Smooth muscle cell (in vitro differentiated cells): ENCODE measurements around the gene STX8. TPM values are rescaled to one million over a fixed set of nuclear protein-coding genes. Genes with fewer than 3 reads are reported as not detected.

Experiments used
- DNase-seq: peaks from one replicate; lab custom pipeline; 2025; ENCODE audit not compliant: unreplicated experiment; lab: John Stamatoyannopoulos, UW
- H2AFZ ChIP-seq: fragments of 200-600 bp; sonication (generic); 2 replicates; pipeline ENCODE4 v1.6.0; 2016; ENCODE audit warnings: antibody characterized with exemption, low read depth, mild to moderate bottlenecking
- H3F3A ChIP-seq: fragments of 200-600 bp; sonication (generic); 2 replicates; pipeline ENCODE4 v1.6.0; 2017; ENCODE audit warnings: antibody characterized with exemption, low read depth
- H3K27ac ChIP-seq: fragments of 200-600 bp; sonication (generic); 2 replicates; pipeline ENCODE4 v1.5.1; 2016; ENCODE audit warnings: low read depth, mild to moderate bottlenecking
- H3K27me3 ChIP-seq: fragments of 200-600 bp; sonication (generic); 2 replicates; pipeline ENCODE4 v1.6.1; 2016; ENCODE audit warnings: low read depth, mild to moderate bottlenecking
- H3K36me3 ChIP-seq: fragments of 200-600 bp; sonication (generic); 2 replicates; pipeline ENCODE4 v1.5.1; 2016; ENCODE audit warnings: low read depth
- H3K4me1 ChIP-seq: fragments of 200-600 bp; sonication (generic); 2 replicates; pipeline ENCODE4 v1.5.1; 2016; ENCODE audit warnings: low read depth
- H3K4me2 ChIP-seq: fragments of 200-600 bp; sonication (generic); 2 replicates; pipeline ENCODE4 v1.6.0; 2016; ENCODE audit warnings: mild to moderate bottlenecking
- H3K4me3 ChIP-seq: fragments of 200-600 bp; sonication (generic); 2 replicates; pipeline ENCODE4 v1.5.1; 2016; ENCODE audit warnings: mild to moderate bottlenecking
- H3K79me2 ChIP-seq: fragments of 200-600 bp; sonication (generic); 2 replicates; pipeline ENCODE4 v1.6.0; 2016; ENCODE audit warnings: low read depth, mild to moderate bottlenecking
- H3K9ac ChIP-seq: fragments of 200-600 bp; sonication (generic); 2 replicates; pipeline ENCODE4 v1.6.0; 2016; ENCODE audit warnings: low read depth
- H3K9me3 ChIP-seq: fragments of 200-600 bp; sonication (generic); replicated peaks from 2 replicates; pipeline ENCODE4 v1.5.1; 2016; ENCODE audit warnings: low read depth
- H4K20me1 ChIP-seq: fragments of 200-600 bp; sonication (generic); 2 replicates; pipeline ENCODE4 v1.6.0; 2016; ENCODE audit warnings: low read depth
- WGBS: methylation state at CpG from one replicate; pipeline ENCODE4 v1.1.7; 2016; ENCODE audit warnings: low lambda C conversion rate; 5-methylcytosine and 5-hydroxymethylcytosine counted together
- polyA plus RNA-seq: library from polyadenylated mRNA; unstranded; fragments of >200 nt; fragmentation: Nextera tagmentation; extraction: Ambion mirVana; gene quantifications from 2 replicates; pipeline ENCODE4 v1.2.1, GENCODE V29; 2016
- total RNA-seq: library from RNA; depleted of rRNA; stranded (reverse); fragments of >200 nt; gene quantifications from 2 replicates; pipeline ENCODE4 v1.2.3, GENCODE V29; 2014
- TF ChIP-seq, protein P1 (sequence below): fragments of 200-600 bp; sonication (generic); IDR thresholded peaks from 2 replicates; pipeline ENCODE4 v1.5.1; 2017; ENCODE audit warnings: borderline replicate concordance, mild to moderate bottlenecking, antibody characterized with exemption; ENCODE audit not compliant: insufficient read depth, poor library complexity, severe bottlenecking

The STX8 gene
- total and polyA plus RNA-seq, 2 experiments from 2014 or later: 63.8 to 88.5 TPM

DNA sequence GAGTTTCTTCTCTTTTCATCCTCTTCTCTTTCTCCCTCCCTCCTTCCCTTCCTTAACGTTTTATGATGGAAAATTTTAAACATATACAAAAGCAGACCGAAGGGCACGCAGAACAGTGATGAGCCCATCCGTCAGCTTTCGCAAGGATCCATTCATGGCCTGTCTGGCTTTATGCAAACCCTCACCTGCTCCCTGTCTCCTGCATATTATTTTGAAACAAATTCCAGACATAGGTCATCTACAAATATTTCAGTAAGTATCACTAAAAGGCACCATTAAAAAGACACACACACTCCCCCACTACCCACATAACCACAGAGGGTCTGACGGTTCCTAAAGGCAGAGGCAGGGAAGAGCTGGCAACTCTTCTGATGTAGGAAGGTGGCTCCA is 319.3 kb downstream of the STX8 start:
- Histone ChIP-seq H3K36me3 (no peaks in the 10 kb centered on the region), H3K4me2 (no peak overlapping the region), H3K4me3 (no peak overlapping the region), H4K20me1 (no peaks in the 10 kb centered on the region), H3K9me3 (no peaks in the 10 kb centered on the region), H3K27me3 (no peaks in the 10 kb centered on the region), H3K79me2 (no peaks in the 10 kb centered on the region), H3F3A (no peaks in the 10 kb centered on the region), H3K9ac (no peak overlapping the region), H3K27ac (no peak overlapping the region), H2AFZ (no peak overlapping the region), H3K4me1 (no peaks in the 10 kb centered on the region)
- whole genome bisulfite sequencing: 87% methylated on average over 6 of the region's 6 CpGs
- TF ChIP-seq, protein P1, sequence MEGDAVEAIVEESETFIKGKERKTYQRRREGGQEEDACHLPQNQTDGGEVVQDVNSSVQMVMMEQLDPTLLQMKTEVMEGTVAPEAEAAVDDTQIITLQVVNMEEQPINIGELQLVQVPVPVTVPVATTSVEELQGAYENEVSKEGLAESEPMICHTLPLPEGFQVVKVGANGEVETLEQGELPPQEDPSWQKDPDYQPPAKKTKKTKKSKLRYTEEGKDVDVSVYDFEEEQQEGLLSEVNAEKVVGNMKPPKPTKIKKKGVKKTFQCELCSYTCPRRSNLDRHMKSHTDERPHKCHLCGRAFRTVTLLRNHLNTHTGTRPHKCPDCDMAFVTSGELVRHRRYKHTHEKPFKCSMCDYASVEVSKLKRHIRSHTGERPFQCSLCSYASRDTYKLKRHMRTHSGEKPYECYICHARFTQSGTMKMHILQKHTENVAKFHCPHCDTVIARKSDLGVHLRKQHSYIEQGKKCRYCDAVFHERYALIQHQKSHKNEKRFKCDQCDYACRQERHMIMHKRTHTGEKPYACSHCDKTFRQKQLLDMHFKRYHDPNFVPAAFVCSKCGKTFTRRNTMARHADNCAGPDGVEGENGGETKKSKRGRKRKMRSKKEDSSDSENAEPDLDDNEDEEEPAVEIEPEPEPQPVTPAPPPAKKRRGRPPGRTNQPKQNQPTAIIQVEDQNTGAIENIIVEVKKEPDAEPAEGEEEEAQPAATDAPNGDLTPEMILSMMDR: no peak
- no peak for DNase-seq

DNA sequence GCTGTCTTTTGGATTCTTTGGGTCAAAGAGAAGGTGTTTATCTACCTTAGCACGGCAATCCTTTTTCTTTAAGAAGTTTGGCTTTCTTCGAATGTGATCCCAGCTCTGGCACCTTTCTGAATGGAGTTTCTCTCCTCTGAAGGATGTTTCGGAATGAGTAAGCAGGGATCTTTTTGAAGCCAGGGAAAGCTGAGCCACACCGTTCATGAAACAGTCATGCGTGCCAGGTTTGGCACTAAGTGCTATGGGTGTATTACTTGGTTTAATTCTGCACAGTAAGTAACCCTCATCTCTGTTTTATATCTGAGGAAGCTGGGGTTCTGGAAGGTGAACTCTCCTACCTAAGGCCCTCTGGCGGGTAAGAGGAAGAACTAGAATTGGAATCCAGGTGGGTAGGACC is 319.8 kb downstream of the STX8 start:
- H3K79me2 ChIP-seq: no peaks in the 10 kb centered on the region
- no peaks in the 10 kb centered on the region for H3K4me1 ChIP-seq
- no peak for DNase-seq
- H3K9me3 ChIP-seq: no peaks in the 10 kb centered on the region
- 89% methylated on average over 6 of the region's 6 CpGs for WGBS
- no peak overlapping the region for H3K4me2 ChIP-seq
- no peak overlapping the region for H3K4me3 ChIP-seq
- H2AFZ ChIP-seq: no peak overlapping the region
- no peak overlapping the region for H3K9ac ChIP-seq
- TF ChIP-seq, protein P1: no peak
- no peaks in the 10 kb centered on the region for H3K27me3 ChIP-seq
- H3F3A ChIP-seq: no peaks in the 10 kb centered on the region
- no peaks in the 10 kb centered on the region for H3K36me3 ChIP-seq
- no peak overlapping the region for H3K27ac ChIP-seq
- H4K20me1 ChIP-seq: no peaks in the 10 kb centered on the region

DNA sequence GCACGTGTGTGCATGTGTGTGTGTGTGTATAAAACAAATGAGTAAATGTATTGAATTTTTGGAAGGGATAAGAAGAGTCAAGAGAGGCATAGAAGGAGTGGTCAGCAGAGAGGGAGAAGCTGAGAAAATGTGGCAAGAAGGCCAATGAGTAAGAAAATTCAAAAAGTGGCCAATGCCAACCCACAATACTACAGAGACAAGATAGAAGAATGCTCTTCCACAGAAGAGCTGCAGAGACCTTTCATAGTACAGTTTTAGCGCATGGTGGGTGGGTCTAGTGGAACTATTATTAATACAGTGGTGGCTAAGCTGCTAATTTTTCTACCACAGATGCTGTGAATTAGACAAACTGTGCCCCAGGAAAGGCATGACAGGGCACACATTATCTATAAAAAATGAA is 320.8 kb downstream of the STX8 start:
- Histone ChIP-seq H4K20me1 (no peaks in the 10 kb centered on the region), H3K9me3 (no peaks in the 10 kb centered on the region), H2AFZ (no peak overlapping the region), H3K27ac (no peak overlapping the region), H3K9ac (no peak overlapping the region), H3F3A (no peaks in the 10 kb centered on the region), H3K4me1 (no peaks in the 10 kb centered on the region), H3K4me3 (no peak overlapping the region), H3K4me2 (no peak overlapping the region), H3K79me2 (no peaks in the 10 kb centered on the region), H3K27me3 (no peaks in the 10 kb centered on the region), H3K36me3 (no peaks in the 10 kb centered on the region)
- 87% methylated on average over 2 of the region's 2 CpGs for WGBS
- no peak for DNase-seq
- TF ChIP-seq, protein P1: no peak

DNA sequence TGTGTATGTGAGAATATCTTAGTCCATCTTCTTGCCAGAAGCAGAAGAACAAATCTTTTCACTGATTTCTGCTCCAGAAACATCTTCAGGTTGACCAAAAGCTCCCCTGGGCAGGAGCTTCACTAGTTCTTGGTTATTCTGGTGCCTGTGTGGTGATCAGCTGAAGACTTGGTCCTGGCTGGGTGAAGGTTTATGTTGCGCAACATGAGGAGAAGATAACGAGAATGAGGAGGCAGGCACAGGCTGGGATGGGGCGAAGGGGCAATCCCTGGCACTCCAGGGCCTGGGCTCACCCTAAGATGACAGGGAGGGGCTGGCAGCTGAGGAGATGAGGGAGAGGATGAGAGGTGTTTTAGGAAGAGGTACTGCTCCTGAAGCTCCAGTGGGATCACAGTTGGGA is 322.3 kb downstream of the STX8 start:
- Histone ChIP-seq H3K9ac (no peak overlapping the region), H3K4me3 (no peak overlapping the region), H3K9me3 (no peaks in the 10 kb centered on the region), H3K27ac (no peak overlapping the region), H3F3A (no peaks in the 10 kb centered on the region), H4K20me1 (no peaks in the 10 kb centered on the region), H3K79me2 (no peaks in the 10 kb centered on the region), H3K36me3 (no peaks in the 10 kb centered on the region), H2AFZ (no peak overlapping the region), H3K4me1 (no peaks in the 10 kb centered on the region), H3K4me2 (no peak overlapping the region), H3K27me3 (no peaks in the 10 kb centered on the region)
- TF ChIP-seq, protein P1: no peak
- WGBS: 96% methylated on average over 3 of the region's 3 CpGs
- DNase-seq: no peak
